WI38 (cell line): ENCODE measurements around the gene INTS7.
"Not testable (repeated sequence)": the region's sequence is repeated elsewhere in the genome, so short reads cannot be mapped to it uniquely, and the experiment has no call there.

Source experiments
- H3K4me3 ChIP-seq: 2 replicates; pipeline ENCODE4 v1.5.1; 2011; ENCODE audit warnings: low read depth, mild to moderate bottlenecking, control low read depth, low read length
- TF ChIP-seq, protein P1 (sequence below): IDR thresholded peaks from 2 replicates; pipeline ENCODE4 v1.5.1; 2012; ENCODE audit warnings: low read depth, mild to moderate bottlenecking, control low read depth, low read length

The INTS7 gene

DNA sequence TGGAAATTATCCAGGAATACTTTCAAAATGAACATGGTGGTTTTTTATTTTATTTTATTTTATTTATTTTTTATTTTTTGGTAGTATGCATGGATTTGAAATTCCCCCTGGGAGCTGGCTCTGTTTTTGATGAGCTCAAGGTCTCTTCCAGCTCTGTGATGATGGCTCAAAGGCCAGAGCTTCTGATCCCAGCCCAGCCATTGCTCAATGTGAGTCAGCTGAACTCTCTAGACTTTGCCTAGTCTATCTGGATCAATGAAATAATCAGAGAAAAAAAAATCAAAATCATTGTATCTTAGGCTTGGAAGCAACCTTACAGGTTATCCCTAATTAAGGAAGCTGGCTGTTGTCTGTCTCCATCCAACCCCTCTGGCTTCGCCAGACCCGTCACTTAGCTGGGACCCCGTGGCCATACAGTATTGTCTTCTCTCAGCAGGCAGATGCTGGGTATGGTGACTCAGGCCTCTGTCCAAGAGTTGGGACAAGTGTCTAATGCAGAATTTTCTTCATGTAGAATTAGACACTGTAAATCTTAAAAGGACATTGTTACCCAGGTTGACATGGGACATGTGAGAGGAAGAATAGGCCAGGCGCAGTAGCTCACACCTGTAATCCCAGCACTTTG, 114.6 kb downstream of the INTS7 start:
- H3K4me3 ChIP-seq = no peak overlapping the region
- TF ChIP-seq, protein P1, sequence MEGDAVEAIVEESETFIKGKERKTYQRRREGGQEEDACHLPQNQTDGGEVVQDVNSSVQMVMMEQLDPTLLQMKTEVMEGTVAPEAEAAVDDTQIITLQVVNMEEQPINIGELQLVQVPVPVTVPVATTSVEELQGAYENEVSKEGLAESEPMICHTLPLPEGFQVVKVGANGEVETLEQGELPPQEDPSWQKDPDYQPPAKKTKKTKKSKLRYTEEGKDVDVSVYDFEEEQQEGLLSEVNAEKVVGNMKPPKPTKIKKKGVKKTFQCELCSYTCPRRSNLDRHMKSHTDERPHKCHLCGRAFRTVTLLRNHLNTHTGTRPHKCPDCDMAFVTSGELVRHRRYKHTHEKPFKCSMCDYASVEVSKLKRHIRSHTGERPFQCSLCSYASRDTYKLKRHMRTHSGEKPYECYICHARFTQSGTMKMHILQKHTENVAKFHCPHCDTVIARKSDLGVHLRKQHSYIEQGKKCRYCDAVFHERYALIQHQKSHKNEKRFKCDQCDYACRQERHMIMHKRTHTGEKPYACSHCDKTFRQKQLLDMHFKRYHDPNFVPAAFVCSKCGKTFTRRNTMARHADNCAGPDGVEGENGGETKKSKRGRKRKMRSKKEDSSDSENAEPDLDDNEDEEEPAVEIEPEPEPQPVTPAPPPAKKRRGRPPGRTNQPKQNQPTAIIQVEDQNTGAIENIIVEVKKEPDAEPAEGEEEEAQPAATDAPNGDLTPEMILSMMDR = no peak

DNA sequence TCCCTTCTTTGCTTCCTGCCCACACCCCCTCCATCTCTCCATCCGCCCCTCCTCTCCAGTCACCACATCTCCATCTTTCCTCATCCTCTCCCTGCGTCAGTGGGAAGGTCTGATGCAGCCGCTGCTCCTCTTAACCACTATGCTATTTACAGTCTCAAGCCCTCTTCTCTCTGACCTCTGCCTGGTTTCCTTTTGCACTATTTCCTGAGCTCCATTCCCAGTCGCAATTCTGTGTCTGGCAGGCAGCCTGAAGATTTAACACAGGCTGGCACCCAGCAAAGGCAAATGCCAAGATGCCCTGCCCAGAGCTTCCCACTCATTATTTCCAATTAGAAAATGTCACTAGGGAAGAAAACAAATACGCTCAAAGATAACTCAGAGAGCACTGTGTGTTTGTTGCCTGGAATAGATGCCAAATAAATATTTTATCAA, 115.2 kb downstream of the INTS7 start:
- TF ChIP-seq, protein P1 = no peak
- H3K4me3 ChIP-seq = no peak overlapping the region

DNA sequence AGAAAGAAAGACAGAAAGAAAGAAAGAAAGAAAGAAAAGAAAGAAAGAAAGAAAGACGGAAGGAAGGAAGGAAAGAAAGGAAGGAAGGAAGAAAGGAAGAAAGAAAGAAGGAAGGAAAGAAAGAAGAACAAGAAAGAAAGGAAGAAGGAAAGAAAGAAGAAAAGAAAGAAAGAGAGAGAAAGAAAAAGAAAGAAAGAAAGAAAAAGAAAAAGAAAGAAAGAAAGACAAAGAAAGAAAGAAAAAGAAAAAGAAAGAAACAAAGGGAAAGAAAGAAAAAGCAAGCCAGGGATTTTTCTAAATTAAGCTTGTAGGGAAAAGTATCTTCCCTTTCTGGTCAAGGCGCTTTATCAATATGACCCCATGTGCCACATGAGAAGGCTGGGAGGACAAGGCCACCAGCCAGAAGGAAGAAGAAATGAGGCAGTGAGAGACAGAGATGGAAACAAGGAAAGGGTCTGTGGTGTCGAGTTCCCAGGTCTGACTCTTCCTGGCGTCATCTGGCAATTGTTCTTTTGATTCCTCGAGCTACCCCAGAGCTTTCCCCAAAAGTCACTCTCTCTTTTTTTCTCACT, 116.4 kb downstream of the INTS7 start:
- no peak overlapping the region for H3K4me3 ChIP-seq
- TF ChIP-seq, protein P1 = no peak

DNA sequence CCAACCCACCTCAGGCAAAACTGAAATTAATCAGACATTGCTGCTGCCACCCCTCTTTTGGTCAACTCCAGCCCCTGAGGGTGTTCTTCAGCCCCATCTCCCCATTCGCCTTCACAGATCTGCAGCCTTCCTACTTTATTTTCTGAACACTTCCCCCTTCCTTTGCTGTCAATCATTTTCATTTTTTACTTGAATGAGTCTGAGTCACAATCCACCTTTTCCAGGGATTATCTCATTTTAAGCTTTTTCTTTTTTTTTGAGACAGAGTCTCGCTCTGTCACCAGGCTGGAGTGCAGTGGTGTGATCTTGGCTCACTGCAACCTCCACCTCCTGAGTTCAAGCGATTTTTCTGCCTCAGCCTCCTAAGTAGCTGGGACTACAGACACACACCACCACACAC, 118.9 kb downstream of the INTS7 start:
- H3K4me3 ChIP-seq = not testable (repeated sequence)

DNA sequence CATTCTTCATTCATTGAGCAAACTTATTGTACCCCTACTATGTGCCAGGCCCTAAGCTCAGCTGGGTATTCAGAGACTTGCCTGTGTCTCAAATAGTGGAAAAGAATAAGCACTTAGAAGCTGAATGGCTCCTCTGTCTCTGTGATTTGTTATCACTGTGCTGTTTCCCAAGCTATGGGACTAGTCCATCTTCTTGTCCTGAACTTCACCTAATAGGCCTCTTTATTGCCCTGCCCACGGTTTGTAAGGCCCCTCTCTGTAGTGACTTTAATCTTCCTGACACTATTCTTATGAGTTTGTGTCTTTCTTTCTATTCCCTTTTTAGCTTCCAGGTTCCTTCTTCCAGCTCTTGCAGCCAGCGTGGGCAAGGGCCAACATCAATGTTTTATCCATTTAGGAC, 119.4 kb downstream of the INTS7 start:
- TF ChIP-seq, protein P1 = no peak
- H3K4me3 ChIP-seq = no peak overlapping the region

DNA sequence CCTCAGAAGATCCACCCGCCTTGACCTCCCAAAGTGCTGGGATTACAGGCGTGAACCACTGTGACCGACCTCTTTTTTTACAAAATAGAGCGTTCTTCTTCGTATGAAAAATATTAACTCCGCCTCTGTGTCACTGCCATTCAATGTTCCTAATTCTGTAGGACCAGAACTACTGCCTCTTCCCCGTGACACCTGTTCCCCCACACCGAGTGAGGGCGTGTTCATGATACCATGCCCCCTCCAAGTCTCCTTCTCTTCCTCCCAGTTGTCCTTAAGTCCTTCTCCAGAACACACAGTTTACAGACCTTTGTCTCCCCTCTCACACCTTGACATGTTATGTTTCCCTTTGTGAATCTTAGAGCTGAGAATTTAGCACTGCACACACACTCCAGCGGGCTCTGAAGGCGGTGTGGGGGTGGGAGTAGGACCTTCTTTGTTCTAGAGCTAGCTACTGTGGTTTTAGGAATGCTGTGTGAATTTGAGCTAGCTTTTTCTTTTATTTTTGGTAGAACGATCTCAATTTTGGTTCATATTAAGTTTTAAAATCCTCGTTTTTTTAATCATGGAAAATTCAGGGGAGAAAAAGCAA, 122.4 kb downstream of the INTS7 start:
- TF ChIP-seq, protein P1 = no peak
- no peak overlapping the region for H3K4me3 ChIP-seq

DNA sequence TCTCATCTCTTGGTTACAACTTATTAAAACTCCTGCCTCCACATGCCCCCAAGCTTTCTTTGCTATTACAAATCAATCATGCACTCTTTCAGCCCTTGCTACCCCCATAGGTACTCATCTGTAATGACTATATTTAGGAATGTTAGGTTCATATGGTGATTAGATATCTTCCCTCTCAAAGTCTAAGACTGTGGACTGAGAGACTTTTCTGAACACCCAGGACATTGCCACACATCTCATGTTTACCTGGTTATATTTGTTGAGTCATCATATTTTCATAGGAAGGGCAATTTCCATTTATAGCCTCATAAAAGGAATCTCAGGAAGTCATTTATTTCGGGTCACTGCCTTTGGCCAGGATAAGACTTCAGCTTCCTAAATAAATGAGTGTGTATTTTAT, 123.3 kb downstream of the INTS7 start:
- TF ChIP-seq, protein P1 = no peak
- no peak overlapping the region for H3K4me3 ChIP-seq
